Nephron progenitor cell (in vitro differentiated cells): Measurements from ENCODE around the gene IL6R.

Experiments
- DNase-seq: peaks from one replicate; pipeline ENCODE4 v3.0.0; 2021
- H3K27ac Mint-ChIP-seq: 2 replicates; pipeline ENCODE4 v1.8.0; 2021; ENCODE audit warnings: mild to moderate bottlenecking, moderate library complexity, mixed read lengths
- H3K27me3 Mint-ChIP-seq: 2 replicates; pipeline ENCODE4 v1.8.0; 2021; ENCODE audit warnings: mild to moderate bottlenecking, low read depth, mixed read lengths; ENCODE audit not compliant: poor library complexity
- H3K36me3 Mint-ChIP-seq: 2 replicates; pipeline ENCODE4 v1.8.0; 2021; ENCODE audit warnings: low read depth, mixed read lengths
- H3K4me1 Mint-ChIP-seq: 2 replicates; pipeline ENCODE4 v1.8.0; 2021; ENCODE audit warnings: mixed read lengths
- H3K4me3 Mint-ChIP-seq: 2 replicates; pipeline ENCODE4 v1.8.0; 2021; ENCODE audit warnings: mild to moderate bottlenecking, moderate library complexity, mixed read lengths
- H3K9me3 Mint-ChIP-seq: 2 replicates; pipeline ENCODE4 v1.8.0; 2021; ENCODE audit warnings: mild to moderate bottlenecking, moderate library complexity, mixed read lengths
- TF ChIP-seq, protein P1 (sequence below): fragments of 200-600 bp; sonication (generic); IDR thresholded peaks from 2 replicates; pipeline ENCODE4 v1.5.0; 2021; ENCODE audit warnings: antibody characterized with exemption

The IL6R gene

GRCh38 chr1:154502744-154503115 is 97.6 kb downstream of the IL6R start:
- H3K4me3 Mint-ChIP-seq = peak overlapping the region; percentile 60
- TF ChIP-seq, protein P1, sequence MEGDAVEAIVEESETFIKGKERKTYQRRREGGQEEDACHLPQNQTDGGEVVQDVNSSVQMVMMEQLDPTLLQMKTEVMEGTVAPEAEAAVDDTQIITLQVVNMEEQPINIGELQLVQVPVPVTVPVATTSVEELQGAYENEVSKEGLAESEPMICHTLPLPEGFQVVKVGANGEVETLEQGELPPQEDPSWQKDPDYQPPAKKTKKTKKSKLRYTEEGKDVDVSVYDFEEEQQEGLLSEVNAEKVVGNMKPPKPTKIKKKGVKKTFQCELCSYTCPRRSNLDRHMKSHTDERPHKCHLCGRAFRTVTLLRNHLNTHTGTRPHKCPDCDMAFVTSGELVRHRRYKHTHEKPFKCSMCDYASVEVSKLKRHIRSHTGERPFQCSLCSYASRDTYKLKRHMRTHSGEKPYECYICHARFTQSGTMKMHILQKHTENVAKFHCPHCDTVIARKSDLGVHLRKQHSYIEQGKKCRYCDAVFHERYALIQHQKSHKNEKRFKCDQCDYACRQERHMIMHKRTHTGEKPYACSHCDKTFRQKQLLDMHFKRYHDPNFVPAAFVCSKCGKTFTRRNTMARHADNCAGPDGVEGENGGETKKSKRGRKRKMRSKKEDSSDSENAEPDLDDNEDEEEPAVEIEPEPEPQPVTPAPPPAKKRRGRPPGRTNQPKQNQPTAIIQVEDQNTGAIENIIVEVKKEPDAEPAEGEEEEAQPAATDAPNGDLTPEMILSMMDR = no peak

DNA sequence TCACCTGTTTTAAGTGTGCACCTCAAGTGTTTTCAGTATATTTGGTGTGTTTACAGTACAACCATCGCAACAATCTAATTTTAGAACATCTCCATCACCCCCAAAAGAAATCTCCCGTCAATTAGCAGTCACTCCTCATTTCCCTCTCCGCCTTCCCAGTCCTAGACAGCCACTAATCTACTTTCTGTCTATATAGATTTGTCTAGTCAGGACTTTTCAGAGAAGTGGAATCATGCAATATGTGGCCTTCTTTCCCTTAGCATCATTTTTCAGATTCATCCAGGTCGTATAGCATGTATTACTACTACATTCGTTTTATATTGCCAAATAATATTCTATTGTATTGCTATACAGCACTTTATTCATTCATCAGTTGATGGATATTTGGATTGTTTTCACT is 98.8 kb downstream of the IL6R start:
- no peak for DNase-seq
- Mint-ChIP-seq H3K4me1 (peaks cover 5% of the 10 kb centered on the region), H3K27ac (no peak overlapping the region), H3K27me3 (peaks cover 95% of the 10 kb centered on the region), H3K36me3 (no peaks in the 10 kb centered on the region), H3K4me3 (peak overlapping the region; percentile 18), H3K9me3 (peaks cover 45% of the 10 kb centered on the region)
- TF ChIP-seq, protein P1 = no peak

More at GRCh38 chr1:154502744-154503115, 97.6 kb downstream of the IL6R start:
- DNase-seq = no peak
- peaks cover 5% of the 10 kb centered on the region for H3K4me1 Mint-ChIP-seq
- no peaks in the 10 kb centered on the region for H3K36me3 Mint-ChIP-seq
- no peak overlapping the region for H3K27ac Mint-ChIP-seq
- peaks cover 88% of the 10 kb centered on the region for H3K27me3 Mint-ChIP-seq
- peaks cover 43% of the 10 kb centered on the region for H3K9me3 Mint-ChIP-seq

- Mint-ChIP-seq H3K27ac (no peak overlapping the region), H3K27me3 (peaks cover 46% of the 10 kb centered on the region)
- TF ChIP-seq, protein P1 = no peak
Observed at GRCh38 chr1:154512760-154513159, 107.6 kb downstream of the IL6R start.

GRCh38 chr1:154514066-154514553 is 109.0 kb downstream of the IL6R start:
- Mint-ChIP-seq H3K27ac (no peak overlapping the region), H3K9me3 (no peaks in the 10 kb centered on the region), H3K4me3 (no peak overlapping the region), H3K27me3 (peaks cover 33% of the 10 kb centered on the region), H3K36me3 (no peaks in the 10 kb centered on the region), H3K4me1 (no peaks in the 10 kb centered on the region)
- DNase-seq = no peak
- TF ChIP-seq, protein P1 = no peak

More at GRCh38 chr1:154512760-154513159, 107.6 kb downstream of the IL6R start:
- Mint-ChIP-seq H3K4me3 (no peak overlapping the region), H3K4me1 (no peaks in the 10 kb centered on the region), H3K9me3 (peaks cover 1% of the 10 kb centered on the region), H3K36me3 (no peaks in the 10 kb centered on the region)
- no peak for DNase-seq

DNA sequence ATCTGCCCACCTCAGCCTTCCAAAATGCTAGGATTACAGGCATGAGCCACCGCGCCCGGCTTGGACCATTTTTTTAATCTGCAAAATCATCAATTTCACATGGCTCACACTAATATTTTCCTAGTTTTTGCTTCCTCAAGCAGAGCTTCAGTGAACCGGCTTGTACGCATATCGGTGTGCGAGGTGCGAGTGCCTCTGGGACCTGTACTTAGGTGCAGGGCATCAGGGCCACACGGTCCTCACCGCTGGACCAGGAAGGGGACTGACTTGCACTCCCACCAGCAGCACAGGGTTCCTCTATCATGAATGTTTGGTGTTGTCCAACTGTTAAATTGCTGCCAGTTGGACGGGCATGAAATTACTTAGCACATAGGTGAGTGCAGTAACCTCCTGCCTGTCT is 112.5 kb downstream of the IL6R start:
- Mint-ChIP-seq H3K27me3 (peaks cover 30% of the 10 kb centered on the region), H3K4me1 (peaks cover 14% of the 10 kb centered on the region), H3K4me3 (no peak overlapping the region), H3K36me3 (no peaks in the 10 kb centered on the region), H3K9me3 (no peaks in the 10 kb centered on the region), H3K27ac (no peak overlapping the region)
- no peak for DNase-seq
- TF ChIP-seq, protein P1 = no peak
